Measurements from ENCODE around the gene FLNB.

Gene FLNB

GRCh38 chr3:58009749-58010535, 1.7 kb downstream of the FLNB start:
- peak; percentile 11 for DNase-seq

GRCh38 chr3:58010562-58010961, 2.3 kb downstream of the FLNB start:
- no peak for DNase-seq

- no peak for DNase-seq
Observed at GRCh38 chr3:58011580-58011979, 3.4 kb downstream of the FLNB start.

GRCh38 chr3:58012302-58012701, 4.1 kb downstream of the FLNB start:
- DNase-seq = no peak

- no peak for DNase-seq
Observed at GRCh38 chr3:58013099-58013498, 4.9 kb downstream of the FLNB start.

GRCh38 chr3:58013973-58014649, 5.9 kb downstream of the FLNB start:
- DNase-seq = no peak

- DNase-seq = no peak
Observed at GRCh38 chr3:58015520-58015915, 7.3 kb downstream of the FLNB start.

- DNase-seq = no peak
Observed at GRCh38 chr3:58016710-58017109, 8.5 kb downstream of the FLNB start.

GRCh38 chr3:58018892-58019742, 10.9 kb downstream of the FLNB start:
- DNase-seq = no peak

- DNase-seq = no peak
Observed at GRCh38 chr3:58020783-58021071, 12.5 kb downstream of the FLNB start.

GRCh38 chr3:58021072-58021959, 13.1 kb downstream of the FLNB start:
- no peak for DNase-seq

GRCh38 chr3:58021962-58022361, 13.7 kb downstream of the FLNB start:
- DNase-seq = no peak

GRCh38 chr3:58022490-58022889, 14.3 kb downstream of the FLNB start:
- DNase-seq = no peak

GRCh38 chr3:58023531-58023930, 15.3 kb downstream of the FLNB start:
- DNase-seq = no peak

- DNase-seq = no peak
Observed at GRCh38 chr3:58025406-58025805, 17.2 kb downstream of the FLNB start.

- no peak for DNase-seq
Observed at GRCh38 chr3:58025837-58026569, 17.8 kb downstream of the FLNB start.

- no peak for DNase-seq
Observed at GRCh38 chr3:58026598-58026997, 18.4 kb downstream of the FLNB start.

GRCh38 chr3:58027704-58028317, 19.6 kb downstream of the FLNB start:
- DNase-seq = no peak

GRCh38 chr3:58028902-58029301, 20.7 kb downstream of the FLNB start:
- DNase-seq = no peak

GRCh38 chr3:58029842-58030584, 21.8 kb downstream of the FLNB start:
- no peak for DNase-seq

- no peak for DNase-seq
Observed at GRCh38 chr3:58032186-58032585, 24.0 kb downstream of the FLNB start.

Measured in stimulated activated CD4-positive, alpha-beta T cell treated with anti-CD3 and anti-CD28 coated beads, Interleukin-15, amount 100 ng/mL, for 24 hours (primary cell).